Left hindlimb (tissue), 1 donor: ENCODE data around the gene FFAR1.
"Not testable (repeated sequence)": the region's sequence is repeated elsewhere in the genome, so short reads cannot be mapped to it uniquely, and the experiment has no call there.

Source experiments
- DNase-seq: peaks from one replicate; pipeline ENCODE4 v3.0.0-alpha.2; 2018

Gene FFAR1

DNA sequence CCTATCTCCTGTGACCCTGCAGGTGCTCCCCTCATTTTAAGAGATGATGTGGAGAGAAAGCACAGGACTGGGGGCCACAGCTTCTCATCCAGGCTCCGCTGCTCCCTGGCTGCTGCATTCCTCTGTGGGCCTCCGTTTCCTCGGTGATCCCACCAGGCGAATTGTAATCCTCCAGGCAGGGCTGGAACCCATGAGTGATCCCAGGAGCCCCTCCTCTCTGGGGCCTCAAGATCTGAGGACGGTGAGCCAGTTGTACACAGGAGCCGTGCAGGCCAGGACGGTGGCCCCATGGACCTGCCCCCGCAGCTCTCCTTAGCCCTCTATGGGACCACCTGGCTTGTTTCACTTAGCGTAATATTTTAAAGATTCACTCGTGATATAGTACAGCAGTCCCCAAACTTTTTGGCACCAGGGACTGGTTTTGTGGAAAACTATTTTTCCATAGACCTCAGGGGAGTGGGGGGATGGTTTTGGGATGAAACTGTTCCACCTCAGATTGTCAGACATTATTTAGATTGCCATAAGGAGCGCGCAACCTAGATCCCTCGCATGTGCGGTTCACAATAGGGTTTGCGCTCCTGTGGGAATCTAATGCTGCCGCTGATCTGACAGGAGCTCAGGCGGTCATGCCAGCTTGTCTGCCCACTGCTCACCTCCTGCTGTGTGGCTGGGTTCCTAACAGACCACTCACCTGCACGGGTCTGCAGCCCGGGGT lies 16.2 kb downstream of the FFAR1 start:
- no peak for DNase-seq

DNA sequence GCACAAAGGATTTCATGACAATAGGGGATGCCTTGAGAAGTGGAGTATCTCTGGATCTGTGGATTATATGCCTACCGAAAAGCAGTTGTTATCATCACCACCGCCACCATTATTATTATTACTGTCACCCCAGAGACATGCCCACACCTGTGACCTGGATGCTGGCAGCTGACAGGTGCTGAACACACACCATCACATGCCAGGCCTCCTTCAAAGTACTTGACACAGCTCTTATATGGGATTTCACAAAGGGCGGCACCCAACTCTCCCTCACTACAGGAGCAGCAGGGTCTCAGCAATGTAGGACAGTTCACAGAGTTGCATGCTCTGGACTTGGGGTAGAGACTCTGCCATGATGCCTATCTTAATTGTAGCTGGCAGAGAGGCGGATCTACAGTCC lies 17.6 kb downstream of the FFAR1 start:
- no peak for DNase-seq

DNA sequence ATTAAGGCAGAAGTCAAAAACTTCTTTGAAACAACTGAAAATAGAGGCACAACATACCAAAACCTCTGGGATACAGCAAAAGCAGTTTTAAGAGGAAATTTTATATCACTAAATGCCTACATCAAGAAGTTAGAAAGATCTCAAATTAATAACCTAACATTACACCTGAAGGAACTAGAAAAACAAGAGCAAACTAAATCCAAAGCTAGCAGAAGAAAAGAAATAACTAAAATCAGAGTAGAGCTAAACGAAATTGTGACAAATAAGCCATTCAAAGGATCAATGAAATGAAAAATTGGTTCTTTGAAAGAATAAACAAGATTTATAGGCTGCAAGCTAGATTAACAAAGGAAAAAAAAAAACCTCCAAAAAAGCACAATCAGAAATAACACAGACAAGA lies 20.7 kb downstream of the FFAR1 start:
- no peak for DNase-seq

DNA sequence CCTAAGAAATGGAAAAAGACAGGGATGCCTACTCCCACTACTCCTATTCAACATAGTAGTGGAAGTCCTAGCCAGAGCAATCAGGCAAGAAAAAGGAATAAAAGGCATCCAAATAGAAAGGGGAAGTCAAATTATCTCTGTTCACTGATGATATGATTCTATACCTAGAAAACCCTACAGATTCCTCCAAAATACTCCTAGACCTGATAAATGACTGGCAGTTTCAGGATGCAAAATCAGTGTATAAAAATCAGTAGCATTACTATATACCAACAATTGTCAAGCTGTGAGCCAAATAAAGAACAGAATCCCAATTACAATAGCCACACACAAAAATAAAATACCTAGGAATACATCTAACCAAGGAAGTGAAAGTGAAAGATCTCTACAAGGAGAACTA lies 21.8 kb downstream of the FFAR1 start:
- DNase-seq = no peak

DNA sequence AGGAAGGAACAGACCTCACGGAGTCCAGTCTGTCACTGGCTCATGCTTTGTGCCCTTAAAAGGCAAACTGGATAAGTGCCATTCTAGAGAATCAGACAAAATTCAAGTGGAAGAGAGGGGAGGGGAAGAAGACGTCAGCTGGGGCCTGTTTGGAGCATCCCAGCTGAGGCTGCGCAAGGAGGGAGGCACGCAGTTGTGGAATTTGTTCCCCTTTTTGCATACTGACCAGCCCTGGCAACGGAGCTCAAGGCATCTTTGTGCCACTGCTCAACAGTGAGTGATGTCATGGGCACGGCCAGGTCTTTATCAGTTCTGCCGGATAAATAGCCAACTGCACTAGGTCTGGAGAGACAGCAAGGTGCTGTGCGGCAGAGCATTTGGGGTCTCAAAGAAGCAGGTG lies 23.0 kb downstream of the FFAR1 start, which contains the start of gene GPR42:
Gene GPR42, plus strand, starts transcription at position 347 of the 400 bp plus-strand sequence. CDS start 292 bp downstream, outside the sequence.
- no peak for DNase-seq

DNA sequence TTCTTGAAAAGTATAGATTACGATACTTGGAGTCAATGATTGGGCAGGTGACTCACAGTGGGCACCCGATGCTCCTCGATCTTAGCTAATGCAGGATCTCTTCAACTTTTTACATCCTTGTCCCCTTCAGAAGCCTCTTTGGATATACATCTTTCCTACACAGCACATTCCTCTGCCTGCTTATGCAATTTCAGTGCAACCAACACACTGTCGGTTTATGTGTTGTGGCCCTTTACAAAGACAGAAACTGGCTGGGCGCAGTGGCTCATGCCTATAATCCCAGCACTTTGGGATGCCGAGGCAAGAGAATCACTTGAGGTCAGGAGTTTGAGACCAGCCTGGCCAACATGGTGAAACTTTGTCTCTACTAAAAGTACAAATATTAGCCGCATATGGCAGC lies 25.8 kb downstream of the FFAR1 start:
- DNase-seq = no peak

DNA sequence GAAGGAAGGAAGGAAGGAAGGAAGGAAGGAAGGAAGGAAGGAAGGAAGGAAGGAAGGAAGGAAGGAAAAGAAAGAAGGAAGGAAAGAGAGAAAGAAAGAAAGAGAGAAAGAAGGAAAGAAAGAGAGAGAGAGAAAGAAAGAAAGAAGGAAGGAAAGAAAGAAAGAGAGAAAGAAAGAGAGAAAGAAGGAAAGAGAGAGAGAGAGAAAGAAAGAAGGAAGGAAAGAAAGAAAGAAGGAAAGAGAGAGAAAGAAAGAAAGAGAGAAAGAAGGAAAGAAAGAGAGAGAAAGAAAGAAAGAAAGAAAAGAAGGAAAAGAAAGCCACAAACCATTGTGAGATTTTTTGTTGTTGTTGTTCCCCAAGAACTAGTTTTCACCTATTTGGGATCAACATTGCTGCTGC lies 26.3 kb downstream of the FFAR1 start:
- DNase-seq = not testable (repeated sequence)

DNA sequence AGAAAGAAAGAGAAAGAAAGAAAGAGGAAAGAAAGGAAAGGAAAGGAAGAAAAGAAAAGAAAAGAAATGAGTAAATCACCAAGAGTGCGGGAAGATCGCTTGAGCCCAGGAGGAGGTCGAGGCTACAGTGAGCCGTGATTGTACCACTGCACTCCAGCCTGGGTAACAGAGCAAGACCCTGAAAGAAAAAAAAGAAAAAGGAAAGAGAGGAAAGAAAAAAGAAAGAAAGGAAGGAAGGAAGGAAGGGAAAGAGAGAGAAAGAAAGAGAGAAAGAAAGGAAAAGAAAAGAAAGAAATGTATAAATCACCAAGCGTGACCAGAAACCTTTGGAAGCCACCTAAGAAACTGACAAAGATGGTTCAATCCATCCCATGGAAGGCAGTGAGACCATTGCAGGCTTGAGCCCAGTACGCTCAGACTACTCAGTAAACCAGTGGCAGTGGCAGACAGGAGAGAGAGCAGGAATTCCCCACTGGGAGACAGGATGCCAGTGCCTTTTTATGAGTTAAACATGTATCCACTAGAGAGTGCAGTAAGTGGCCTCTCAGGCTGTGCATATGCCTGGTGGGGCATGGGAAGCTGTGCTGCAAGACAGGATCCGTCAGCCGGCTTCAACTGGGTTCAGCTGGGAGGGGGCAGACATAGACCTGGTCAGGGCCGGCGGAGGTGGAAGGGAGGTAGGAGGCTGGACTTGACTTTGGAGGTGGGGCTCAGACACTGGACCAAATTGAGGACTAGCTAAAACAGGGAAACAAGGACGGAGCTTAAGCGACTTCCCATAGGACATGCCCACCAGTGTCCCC lies 28.0 kb downstream of the FFAR1 start:
- no peak for DNase-seq

DNA sequence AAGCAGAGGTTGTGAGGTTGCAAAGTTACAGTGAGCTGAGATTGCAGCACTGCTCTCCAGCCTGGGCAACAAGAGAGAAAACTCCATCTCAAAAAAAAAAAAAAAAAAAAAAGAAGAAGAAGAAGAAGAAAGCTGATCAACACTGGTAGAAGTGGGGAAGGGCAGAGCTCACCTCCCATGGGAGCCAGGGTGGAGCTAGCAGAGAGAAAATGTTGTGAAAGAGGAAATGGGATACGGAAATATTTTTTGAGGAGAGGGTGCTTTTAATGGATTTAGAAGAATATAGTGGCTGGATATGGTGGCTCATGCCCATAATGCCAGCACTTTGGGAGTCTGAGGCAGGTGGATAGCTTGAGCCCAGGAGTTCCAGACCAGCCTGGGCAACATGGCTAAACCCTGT lies 30.0 kb downstream of the FFAR1 start:
- DNase-seq = no peak

DNA sequence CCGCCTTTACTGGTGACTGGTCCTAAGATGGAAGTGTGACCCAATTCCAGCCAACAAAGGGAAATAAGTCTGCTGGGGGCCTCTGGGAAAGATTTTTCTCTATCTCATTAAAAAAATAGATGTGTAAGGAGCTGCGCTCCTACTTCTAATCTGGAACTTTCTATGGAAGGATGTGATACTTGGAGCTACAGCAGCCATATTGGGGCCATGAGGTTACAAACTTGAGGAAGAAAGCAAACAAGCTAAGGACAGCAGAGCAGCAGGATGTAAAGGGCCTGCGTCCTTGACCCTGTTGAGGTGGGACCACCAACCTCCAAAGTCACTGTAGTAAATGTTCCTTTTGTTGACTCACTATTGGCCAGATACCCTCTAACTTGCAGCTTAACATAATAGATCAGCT lies 30.7 kb downstream of the FFAR1 start:
- no peak for DNase-seq

DNA sequence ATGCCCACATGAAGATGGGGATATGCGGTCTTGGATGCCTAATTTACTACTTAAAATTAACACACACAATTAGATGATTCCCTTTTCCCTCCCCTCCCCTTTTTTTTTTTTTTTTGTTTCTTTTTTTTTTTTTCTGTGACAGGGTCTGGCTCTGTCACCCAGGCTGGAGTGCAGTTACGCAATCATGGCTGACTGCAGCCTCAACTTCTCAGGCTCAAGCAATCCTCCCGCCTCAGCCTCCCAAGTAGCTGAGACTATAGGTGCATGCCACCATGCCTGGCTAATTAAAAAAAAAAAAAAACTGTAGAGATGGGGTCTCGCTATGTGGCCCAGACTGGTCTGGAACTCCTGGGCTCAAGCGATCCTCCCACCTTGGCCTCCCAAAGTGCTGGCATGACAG lies 31.8 kb downstream of the FFAR1 start:
- DNase-seq = not testable (repeated sequence)

DNA sequence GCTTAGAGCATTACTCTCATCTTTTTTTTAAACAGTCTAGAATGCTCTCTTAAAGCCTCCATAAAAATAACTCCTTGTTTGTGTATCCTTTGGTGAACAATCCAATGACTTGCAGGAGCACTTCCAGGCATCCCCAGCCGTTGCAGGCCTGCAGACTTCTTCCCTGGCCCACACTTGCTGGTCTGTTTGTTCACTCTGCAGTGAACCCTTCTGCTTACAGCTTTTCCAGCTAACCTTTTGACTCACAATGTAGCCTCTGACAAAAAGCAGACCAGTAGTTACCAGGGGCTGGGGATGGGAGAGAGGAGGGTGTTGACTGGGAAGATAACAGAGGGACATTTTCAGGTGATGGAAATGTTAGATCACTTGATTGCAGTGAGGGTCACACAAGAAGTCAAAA lies 32.3 kb downstream of the FFAR1 start:
- DNase-seq = no peak

DNA sequence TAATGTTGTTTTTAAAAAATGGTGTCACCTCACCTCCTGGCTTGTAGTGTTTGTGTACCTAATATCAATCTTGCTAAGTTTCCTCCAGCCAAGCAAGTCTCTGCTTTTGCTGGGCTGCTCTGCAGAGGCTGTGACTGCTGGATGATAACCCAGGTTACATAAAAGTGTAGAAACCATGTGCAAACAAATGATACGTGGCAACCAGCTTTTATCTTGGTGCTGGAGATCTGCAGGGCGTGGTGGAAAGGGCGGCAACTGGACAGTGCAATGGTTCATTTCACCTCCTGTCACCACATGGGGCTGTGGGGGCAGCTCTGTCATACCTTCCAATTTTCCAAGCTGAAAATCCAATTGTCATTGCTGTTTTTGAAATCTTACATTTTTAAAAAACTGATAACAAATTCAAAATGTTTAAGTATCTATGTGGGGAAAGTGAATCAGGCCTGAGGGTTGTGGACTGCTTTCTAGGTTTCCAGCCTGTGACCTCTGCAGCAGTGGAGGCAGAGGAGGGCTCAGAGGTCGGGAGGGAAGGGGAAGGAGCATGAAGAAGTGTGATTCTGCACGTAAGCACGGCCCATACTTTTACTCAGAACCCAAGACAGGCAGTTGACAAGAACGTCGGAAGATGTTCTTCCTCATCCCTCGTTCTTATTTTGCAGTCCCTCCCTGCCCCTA lies 32.9 kb downstream of the FFAR1 start:
- DNase-seq = no peak

DNA sequence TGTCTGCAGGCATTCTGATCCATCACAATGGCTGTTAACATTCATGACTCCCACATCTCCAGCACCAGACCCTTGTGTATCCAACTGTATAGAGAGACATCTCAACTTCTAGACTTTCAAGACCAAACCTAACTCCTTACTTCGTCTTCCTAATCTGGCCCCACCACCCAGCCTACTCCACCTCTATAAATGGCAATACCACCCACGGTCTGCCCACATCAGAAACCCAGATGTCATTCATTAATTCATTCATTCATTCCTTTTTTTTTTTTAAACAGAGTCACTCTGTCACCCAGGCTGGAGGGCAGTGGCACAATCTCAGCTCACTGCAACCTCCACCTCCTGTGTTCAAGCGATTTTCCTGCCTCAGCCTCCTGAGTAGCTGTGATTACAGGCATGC lies 33.6 kb downstream of the FFAR1 start:
- no peak for DNase-seq

DNA sequence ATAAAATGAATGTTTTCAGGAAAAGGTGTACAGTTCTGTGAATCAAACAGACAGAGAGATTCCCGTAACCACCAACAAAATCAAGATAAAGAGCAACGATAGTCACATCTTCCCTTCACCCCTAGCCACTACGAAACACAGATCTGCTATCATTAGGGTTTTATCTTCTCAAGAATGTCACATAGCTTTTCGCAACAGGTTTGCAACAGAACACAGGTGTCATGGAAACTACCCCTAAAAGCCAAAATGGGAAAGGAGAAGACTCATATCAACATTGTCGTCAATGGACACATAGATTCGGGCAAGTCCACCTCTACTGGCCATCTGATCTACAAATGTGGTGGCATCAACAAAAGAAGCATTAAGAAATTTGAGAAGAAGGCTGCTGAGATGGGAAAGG lies 34.2 kb downstream of the FFAR1 start:
- no peak for DNase-seq

DNA sequence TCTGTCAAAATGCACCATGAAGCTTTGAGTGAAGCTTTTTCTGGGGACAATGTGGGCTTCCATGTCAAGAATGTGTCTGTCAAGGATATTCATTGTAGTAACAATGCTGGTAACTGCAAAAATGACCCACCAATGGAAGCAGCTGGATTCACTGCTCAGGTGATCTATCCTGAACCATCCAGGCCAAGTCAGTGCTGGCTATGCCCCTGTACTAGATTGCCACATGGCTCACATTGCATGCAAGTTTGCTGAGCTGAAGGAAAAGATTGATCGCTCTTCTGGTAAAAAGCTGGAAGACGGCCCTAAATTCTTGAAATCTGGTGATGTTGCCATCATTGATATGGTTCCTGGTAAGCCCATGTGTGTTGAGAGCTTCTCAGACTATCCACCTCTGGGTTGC lies 35.8 kb downstream of the FFAR1 start:
- no peak for DNase-seq

DNA sequence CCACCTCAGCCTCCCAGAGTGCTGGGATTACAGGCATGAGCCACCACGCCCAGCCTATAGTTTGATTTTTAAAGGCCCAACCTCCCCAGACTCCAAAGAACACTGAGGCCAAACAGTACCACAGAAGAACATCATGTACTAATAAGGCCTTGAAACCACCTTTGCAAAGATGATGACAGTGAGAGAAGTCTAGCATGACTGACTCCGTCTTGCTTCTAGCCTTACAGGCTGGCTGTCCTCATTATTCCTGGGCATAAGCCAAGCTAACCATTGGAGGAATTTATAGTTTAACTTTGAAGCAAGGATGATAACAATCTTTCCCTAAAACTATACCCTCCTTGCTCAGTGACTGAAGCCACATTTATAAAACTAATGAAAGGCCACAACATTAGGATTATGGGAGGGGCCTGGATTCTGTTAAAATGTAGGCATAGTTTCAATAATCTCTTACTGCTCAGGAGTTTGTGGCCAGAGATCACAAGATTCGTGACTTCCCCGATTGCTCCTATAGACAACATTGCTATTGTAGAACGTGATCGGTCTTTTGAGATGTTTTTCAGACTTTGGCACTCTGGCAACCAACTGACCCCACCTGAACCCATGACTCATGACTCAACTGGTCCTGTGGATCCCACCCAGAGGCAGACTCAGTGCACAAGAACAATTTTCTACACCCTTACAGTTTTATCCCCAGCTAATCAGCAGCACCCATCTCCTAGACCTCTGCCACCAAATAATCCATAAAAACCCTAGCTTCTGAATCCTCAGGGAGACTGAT lies 40.8 kb downstream of the FFAR1 start:
- DNase-seq = no peak

DNA sequence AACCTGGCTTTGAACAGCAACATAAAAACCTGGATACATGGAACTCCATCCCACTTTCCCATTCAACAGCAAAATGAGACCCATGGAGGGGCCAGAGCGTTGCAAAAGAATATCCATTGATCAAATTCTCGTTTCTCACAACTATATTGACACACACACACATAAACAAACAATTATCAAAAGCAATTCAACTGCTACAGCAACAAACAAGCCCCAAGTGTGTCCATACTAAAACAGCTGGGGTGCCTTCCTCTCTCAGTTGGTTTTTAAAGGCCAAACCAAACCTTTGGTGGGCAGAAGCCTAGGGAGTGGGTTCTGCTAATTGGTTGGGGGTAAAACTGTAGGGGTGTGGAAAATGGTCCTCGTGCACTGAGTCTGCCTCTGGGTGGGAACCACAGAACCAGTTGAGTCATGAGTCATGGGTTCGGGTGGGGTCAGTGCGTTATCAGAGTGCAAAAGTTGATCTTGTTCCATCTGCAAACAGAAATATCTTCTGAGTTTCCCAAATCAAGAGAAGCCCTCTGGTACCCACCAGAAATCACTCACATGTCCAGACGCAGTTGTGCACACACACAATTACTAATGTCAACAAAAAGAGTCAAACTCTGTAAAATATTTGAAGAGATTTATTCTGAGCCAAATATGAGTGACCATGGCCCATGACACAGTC lies 41.6 kb downstream of the FFAR1 start:
- DNase-seq = no peak

DNA sequence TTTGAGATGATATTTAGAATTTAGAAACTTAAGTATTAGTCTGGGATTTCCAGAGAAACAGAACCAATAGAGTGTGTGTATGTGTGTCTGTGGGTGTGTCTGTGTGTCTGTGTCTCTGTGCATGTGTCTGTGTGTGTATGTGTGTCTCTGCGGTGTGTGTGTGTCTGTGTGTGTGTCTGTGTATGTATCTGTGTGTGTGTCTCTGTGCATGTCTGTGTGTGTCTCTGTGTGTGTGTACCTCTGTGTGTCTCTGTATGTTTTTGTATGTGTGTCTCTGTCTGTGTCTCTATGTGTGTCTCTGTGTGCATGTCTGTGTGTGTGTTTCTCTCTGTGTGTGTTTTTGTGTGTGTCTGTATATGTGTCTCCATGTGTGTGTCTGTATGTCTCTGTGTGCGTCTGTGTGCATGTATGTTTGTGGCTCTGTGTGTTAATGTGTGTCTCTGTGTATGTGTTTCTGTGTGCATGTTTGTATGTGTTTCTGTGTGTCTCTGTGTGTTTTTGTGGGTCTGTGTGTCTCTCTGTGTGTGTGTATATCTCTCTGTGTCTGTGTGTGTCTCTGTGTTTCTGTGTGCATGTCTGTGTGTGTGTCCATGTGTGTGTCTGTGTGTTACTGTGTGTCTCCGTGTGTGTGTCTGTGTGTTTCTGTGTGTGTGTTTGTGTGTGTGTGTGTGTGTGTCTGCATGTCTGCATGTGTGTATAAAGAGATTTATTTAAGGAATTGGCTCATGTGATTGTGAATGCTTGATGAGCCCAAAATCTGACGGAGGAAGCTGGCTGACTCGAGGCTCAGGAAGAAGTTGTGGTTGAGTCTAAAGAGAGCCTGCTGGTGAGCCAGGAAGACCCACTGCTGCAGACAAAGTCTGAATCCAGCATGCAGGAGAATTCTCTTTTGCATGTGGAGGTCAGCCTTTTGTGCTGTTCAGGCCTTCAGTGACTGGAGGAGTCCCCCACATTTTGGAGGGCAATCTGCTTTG lies 45.3 kb downstream of the FFAR1 start:
- no peak for DNase-seq

DNA sequence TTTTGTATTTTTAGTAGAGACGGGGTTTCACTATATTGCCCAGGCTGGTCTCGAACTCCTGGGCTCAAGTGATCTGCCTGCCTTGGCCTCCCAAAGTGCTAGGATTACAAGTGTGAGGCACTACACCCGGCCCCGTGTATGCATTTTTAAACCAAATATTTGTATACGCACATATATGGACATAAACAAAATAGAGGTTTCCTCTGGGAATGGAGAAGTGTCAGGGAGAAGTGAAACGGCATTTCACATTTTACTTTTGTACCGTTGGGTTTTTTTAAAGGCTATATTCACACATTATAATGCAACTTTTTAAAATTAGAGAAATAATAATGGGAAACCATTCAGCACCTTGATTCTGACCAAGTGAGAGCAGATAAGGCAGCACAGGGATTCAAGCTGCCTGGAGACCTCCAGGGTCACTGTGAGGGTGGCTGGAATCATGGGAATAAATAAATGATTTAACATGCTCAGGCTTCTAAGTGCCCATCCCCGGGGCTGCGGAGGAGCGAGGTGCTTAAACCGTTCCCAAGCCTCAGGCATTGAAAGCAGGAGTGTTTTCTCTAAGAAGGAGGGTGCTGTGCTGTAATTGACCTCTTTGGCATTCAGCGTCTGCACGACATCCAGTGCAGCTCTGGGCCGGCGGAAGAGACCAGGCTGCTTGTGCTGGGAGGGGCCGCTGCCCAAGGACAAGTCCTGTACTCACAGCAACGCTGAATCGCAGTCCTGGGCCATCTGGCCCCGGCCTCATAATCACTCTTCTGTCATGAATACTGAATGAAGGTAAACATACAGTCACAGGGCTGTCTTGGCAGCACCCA lies 47.9 kb downstream of the FFAR1 start:
- no peak for DNase-seq
